Measurements from ENCODE around the gene NDST1.
A peak's percentile ranks its signal among the peaks of the same experiment; 100 is the strongest.

The NDST1 gene

DNA sequence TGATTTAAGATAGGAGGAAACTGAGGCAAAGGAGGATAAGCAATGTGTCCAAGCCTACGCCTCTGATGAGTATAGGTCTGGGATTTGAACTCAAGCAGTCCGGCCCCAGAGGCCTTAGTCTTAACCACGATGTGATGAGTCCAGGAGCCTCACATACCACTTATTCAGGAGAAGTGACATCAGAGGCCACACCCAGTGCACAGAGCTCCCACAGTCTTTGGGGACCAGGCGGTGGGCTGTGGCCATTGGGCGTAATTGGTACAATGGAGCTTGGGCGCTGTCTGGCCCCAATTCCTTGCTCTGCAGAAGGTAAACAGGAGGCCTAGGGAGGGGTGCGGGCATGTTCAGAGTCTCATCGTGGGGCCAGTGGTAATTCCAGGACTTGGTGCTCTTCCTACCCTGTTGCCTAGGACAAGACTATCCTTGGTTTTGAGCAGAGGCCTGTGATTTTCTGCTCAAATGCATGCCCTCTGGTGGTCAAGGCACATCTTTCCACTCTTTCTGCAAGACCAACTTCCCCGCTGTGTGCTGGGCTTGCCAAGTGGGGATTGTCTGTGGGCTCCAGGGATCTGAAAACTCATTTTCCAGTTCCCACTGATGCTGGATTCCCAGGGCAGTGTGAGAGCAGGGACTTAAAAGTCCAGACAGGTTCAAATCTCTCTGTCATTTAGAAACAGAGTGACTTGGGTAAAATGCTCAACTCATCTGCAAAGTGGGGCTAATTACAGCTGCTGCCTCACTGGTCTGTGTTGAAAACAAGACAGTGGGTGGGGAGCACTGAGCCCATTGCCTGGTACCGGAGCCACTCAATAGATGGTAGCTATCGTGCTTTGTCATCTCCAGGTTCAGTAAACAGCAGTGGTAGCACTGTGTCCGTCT is 15.8 kb downstream of the NDST1 start:
- DNase-seq (ENCODE audit: low spot score): peak; percentile 67

- no peak for DNase-seq (ENCODE audit: low spot score)
Observed at GRCh38 chr5:150525163-150525562, 17.2 kb downstream of the NDST1 start.

DNA sequence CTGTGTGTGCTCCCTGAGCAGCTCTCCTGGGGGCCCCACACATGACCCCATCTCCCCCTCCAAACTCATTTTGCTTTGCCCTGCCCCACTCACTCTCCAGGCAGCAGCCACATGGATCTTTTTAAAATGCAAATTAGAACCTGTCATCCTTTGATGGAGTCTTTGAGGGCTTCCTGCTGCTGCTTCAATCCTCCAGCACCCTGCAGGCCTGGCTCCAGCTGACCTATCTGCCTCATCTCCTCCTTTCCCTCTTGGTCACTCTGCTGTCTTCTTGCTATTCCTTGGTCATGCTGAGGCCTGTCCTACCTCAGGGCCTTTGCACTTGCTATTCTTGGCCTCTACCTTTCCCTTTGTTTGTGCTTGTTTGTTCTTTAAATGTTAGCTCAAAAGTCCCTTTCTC is 17.9 kb downstream of the NDST1 start:
- no peak for DNase-seq (ENCODE audit: low spot score)

DNA sequence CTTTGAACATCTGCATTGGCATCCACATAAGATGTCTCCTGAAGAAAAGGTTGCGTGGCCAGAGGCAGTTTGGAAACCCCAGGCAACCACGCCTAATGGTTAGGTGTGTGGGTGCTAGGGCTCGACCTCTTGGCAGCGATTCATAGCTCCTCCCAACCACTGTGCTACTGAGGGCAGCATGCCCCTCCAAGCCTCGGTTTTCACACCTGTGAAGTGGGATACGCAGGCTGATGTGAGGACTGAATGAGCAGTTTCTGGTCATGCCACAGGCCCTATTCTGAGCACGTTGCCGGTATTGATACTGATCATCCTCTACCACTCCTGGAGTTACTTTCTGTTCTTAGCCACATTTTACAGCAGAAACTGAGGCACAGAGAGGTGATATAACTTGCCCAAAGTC is 19.1 kb downstream of the NDST1 start:
- DNase-seq (ENCODE audit: low spot score): no peak

- DNase-seq (ENCODE audit: low spot score): no peak
Observed at GRCh38 chr5:150527808-150528207, 19.9 kb downstream of the NDST1 start.

- DNase-seq (ENCODE audit: low spot score): no peak
Observed at GRCh38 chr5:150528924-150529546, 21.1 kb downstream of the NDST1 start.

- no peak for DNase-seq (ENCODE audit: low spot score)
Observed at GRCh38 chr5:150529555-150529954, 21.6 kb downstream of the NDST1 start.

DNA sequence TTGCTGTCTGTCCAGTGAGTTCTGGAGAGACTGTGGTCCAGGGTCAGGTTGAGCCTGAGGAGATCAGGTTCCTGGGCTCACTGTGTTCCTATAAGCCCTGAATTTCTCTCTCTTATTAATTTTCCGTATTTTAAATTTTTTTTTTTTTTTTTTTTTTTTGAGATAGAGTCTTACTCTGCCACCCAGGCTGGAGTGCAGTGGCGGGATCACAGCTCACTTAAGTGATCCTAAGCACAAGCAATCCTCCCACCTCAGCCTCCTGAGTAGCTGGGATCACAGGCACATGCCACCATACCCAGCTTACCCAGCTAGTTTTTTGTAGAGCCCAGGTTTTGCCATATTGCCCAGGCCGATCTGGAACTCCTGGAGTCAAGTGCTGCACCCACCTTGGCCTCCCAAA is 22.5 kb downstream of the NDST1 start:
- no peak for DNase-seq (ENCODE audit: low spot score)

DNA sequence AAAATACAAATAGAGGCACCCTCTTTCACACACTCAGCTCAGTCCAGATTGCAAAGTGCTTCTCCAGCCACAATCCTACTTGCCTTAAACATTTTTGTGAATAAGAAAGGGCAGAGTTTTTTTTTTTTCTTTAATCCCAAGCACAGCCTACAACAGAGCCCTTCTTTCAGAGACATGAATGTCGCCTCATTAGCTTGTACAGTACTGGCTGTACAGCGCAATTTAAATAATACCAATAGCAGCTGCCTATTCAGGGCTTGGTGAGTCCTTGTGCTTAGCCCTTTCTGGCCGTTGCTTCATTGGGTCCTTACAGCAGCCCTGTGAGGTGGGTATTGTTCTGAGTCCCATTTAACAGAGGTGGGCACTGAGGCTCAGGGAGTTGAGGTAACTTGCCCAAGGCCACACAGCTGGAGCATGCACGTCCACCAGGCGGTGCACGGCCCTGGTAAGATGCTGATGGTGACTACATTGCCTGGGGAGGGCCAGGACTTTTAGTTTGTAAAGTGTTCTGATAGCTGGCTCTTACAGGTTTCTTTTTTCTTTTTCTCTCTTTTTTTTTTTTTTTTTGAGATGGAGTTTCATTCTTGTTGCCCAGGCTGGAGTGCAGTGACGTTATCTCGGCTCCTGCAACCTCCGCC is 23.1 kb downstream of the NDST1 start:
- DNase-seq (ENCODE audit: low spot score): no peak

GRCh38 chr5:150531686-150532085 is 23.8 kb downstream of the NDST1 start:
- DNase-seq (ENCODE audit: low spot score): no peak

GRCh38 chr5:150532151-150532550 is 24.2 kb downstream of the NDST1 start:
- DNase-seq (ENCODE audit: low spot score): no peak

- DNase-seq (ENCODE audit: low spot score): no peak
Observed at GRCh38 chr5:150532996-150533395, 25.1 kb downstream of the NDST1 start.

DNA sequence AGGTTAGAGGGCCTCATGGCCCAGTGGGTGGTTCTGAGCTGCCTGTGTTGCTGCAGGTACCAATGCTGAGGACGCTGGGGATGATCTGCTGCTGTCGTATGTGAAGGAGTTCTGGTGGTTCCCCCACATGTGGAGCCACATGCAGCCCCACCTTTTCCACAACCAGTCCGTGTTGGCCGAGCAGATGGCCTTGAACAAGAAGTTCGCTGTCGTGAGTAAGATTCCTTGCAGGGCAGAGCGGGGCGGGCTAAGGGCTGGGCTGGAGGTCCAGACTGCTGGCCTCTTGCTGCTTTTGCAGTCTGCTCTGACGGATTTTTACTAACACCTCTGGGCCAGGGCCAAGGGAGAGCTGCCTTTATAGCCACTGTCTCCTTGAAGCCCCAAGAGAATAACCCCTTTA is 26.9 kb downstream of the NDST1 start:
- no peak for DNase-seq (ENCODE audit: low spot score)

GRCh38 chr5:150535611-150536010 is 27.7 kb downstream of the NDST1 start:
- no peak for DNase-seq (ENCODE audit: low spot score)

DNA sequence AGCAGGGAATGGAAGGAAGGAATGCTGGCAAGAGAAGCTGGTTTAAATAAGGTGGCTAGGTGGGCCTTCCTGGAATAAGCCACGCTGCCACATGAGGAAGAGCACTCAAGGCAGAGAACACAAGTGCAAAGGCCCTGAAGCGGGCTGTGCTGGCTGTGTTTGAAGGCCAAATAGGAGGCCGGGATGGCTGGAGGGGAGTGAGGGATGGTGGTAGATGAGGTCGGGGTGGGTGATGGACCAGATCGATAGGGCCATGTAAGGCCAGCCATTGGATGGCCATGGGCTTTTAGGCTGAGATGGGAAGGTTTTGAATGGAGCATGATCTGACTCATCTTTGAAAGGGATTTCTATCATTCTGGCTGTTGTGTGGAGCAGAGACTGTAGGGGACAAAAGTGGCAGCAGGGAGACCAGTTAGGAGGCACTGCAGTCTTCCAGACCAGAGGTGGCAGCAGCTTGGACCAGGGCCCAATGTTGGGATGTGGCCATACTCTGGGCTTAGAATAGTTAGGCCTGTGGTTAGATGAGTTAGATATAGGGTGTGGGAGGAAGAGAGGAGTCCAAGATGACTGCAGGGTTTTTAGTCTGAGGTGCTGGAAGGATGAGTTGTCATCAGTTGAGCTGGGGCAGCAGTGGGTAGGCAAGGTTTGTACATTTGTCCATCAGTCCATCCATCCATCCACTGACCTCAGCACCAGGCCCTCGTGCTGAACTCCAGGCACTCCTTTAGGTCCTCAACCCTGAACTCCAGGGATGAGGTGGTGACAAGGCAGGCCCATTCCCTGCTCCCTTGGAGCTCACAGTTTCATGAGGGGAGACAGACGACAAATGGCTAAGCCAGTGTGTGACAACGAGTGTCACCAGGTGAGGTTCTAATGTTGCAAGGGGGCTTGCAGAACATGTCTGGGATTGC is 30.3 kb downstream of the NDST1 start:
- peak; percentile 75 for DNase-seq (ENCODE audit: low spot score)

- DNase-seq (ENCODE audit: low spot score): no peak
Observed at GRCh38 chr5:150539206-150539605, 31.3 kb downstream of the NDST1 start.

- no peak for DNase-seq (ENCODE audit: low spot score)
Observed at GRCh38 chr5:150540042-150540441, 32.1 kb downstream of the NDST1 start.

DNA sequence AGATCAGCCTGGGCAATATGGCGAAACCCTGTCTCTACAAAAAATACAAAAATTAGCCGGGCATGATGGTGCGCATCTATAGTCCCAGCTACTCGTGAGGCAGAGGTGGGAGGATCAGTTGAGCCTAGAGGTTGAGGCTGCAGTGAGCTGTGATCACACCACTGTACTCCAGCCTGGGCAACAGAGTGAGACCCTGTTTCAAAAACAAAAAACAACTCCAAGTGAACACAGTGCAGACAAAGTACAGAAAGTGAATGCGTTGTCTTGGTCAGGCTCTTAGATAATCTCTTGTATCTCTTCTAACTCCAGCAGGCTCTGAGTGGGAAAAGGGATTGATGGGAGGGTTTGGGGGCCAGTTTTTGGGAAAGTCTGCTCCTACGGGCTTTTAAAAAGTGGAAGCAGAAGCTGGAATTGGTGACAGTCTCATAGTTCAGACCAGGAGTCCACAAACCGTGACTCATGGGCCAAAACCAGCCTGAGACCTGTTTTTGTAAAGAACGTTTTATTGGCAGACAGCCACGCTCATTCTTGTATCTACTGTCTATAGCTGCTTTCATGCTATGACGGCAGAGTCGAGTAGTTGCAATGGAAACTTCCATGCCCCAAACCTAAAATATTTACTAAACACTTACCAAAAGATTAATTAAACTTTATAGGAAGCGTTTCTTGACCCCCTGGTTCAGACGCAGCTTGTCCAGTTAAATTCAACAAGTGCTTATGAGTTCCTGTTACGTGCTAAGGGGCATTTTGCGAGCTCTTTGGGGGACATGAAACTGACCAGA is 32.9 kb downstream of the NDST1 start:
- peak; percentile 65 for DNase-seq (ENCODE audit: low spot score)

DNA sequence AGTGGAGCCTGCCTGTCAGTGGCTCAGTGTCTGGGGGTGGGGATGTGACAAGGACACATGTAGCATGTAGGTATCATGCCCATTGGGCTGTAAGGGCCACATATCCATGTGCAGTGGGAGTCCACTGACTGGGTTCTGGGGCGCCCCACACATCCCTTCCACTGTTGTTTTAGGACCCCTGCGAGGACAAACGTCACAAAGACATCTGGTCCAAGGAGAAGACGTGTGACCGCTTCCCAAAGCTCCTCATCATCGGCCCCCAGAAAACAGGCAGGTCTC is 33.4 kb downstream of the NDST1 start:
- DNase-seq (ENCODE audit: low spot score): no peak

- no peak for DNase-seq (ENCODE audit: low spot score)
Observed at GRCh38 chr5:150541895-150542294, 34.0 kb downstream of the NDST1 start.

GRCh38 chr5:150542933-150543445 is 35.1 kb downstream of the NDST1 start:
- no peak for DNase-seq (ENCODE audit: low spot score)
